Superior temporal gyrus (tissue), 1 donor: ENCODE measurements around the gene TM7SF2.
A peak's percentile ranks its signal among the peaks of the same experiment; 100 is the strongest.
"Not testable (repeated sequence)": the region's sequence is repeated elsewhere in the genome, so short reads cannot be mapped to it uniquely, and the experiment has no call there.

Experiments
- DNase-seq: peaks from one replicate; pipeline ENCODE4 v3.0.0-alpha.2; 2016; ENCODE audit errors: extremely low spot score

The TM7SF2 gene

DNA sequence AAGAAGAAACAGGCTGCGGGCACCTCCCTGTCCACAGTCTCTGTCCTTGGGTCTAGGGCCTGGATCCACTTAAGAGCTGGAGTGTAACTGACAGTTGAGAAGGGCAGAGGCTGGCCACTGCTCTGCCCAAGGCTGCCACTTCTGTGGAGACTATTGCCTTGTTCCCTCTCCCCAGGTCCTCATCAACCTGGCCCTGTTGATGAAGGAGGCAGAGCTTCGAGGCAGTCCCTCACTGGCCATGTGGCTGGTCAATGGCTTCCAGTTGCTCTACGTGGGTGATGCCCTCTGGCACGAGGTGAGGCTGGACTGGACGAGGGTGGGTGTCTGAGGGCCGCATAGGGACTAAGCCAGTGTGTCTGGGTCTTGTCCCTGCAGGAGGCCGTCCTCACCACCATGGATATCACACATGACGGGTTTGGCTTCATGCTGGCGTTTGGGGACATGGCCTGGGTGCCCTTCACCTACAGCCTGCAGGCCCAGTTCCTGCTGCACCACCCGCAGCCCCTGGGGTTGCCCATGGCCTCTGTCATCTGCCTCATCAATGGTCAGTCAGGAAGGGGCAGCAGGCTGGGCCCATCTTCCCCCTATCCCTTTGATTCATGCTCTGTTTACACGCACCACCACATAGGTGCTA, 3.0 kb downstream of the TM7SF2 start:
- no peak for DNase-seq

DNA sequence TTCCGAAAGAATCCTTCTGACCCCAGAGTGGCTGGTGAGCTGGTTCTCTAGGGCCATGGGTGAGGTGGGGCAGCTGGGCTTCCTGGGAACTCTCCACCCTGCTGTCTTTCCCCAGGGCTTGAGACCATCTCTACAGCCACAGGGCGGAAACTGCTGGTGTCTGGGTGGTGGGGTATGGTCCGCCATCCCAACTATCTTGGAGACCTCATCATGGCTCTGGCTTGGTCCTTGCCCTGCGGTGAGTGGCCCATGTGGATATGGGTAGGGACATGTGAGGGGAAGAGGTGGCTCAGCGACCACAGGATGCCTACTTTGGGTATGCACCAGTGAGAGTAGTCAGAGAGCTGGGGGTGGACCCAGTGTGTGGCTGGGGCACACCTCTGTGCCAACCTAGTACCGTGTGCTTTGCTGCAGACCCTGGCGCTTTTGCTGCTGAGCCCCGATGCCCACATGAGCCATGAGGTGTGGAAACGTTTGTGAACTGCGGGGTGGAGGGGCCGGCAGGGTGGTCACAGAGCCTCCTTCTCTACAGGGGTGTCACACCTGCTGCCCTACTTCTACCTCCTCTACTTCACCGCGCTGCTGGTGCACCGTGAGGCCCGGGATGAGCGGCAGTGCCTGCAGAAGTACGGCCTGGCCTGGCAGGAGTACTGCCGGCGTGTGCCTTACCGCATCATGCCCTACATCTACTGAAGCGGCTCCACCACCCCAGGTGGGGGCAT, 3.9 kb downstream of the TM7SF2 start:
- DNase-seq = no peak

GRCh38 chr11:65116370-65117205, 4.9 kb downstream of the TM7SF2 start:
- no peak for DNase-seq

DNA sequence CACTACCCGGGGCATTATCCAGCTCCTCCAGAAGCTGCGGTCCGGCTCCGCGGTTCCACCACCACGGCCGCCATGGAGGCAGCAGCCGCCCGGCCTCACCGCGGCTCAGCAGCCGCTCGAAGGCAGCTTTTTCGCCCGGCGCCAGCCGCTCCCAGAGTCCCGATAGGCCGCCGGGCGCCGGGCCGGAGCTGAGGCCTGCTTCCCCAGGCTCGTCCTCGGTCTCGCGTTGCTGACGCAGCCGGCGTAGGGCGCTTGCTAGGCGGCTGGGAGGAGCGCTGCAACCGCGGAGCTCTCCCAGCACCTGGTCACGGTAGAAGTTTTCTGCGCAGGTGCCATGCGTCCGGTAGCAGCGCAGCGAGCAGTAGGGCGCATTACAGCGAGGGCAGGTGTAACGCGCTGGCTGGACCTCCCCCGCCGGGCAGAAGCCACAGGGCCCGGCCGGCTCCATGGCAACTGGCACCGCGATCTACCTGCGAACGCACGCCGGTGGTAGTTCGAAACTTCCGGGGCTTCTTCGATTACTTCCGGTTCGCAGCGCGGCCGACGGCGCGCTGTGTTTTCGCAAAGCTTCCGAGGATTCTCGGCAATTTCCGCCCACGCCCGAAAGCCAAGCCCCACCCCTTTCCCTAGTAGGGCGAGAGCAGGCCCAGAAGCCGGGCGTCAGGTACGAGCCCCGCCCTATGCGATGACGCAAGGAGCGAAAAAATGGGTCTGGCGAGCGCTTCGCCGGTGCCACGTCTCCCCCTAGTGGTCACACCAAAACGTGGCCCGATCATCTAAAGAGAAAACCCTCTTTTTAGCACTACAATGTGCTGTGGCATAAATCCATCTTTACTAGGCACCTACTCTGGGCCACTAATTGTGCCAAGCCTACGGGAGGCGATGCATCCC, 5.8 kb downstream of the TM7SF2 start, which contains the start of gene ZNHIT2:
ZNHIT2 (minus strand) TSS at position 496 of the 891 bp plus-strand sequence; CDS start at position 448, 48 bp downstream.
- DNase-seq = peak; percentile 99

GRCh38 chr11:65118097-65118837, 6.6 kb downstream of the TM7SF2 start:
- no peak for DNase-seq

GRCh38 chr11:65118891-65119669, 7.4 kb downstream of the TM7SF2 start:
- not testable (repeated sequence) for DNase-seq

DNA sequence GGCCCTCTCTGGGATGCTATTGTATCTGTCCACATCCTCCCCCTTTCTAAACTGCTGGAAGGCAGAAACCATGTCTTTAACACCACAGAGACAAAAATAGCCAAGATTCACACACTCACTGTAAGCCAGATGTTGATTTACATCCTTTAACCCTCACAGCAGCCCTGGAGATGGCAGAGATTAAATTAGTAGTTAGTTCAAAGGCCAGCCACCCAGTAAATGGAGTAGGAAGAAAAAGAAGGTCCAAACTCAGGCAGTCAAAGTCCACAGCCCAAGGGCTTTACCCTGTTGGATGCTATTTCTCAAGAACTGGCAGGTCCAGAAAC, 8.0 kb downstream of the TM7SF2 start:
- no peak for DNase-seq

DNA sequence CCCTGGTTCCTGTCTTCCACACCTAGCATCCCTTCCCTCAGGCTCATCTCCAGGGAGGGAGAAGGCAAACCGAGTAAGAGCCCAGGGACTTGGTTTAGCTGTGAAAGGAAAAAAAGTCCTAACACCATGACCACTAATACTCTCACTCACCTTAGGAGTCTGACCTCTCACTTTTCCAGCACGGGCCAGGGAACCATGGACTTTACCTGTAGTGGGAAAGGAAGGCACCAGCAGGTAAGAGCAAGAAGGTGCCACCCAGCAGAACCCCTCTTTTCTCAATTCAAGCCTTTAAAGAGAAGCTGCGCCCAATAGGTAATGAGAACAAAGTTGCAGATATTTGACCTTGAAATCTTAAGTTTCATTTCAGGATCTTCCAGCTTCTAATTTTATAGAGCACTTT, 9.2 kb downstream of the TM7SF2 start:
- no peak for DNase-seq

GRCh38 chr11:65121447-65121864, 9.8 kb downstream of the TM7SF2 start:
- DNase-seq = no peak

- DNase-seq = peak; percentile 97
Measured at GRCh38 chr11:65121865-65122696, 10.4 kb downstream of the TM7SF2 start, which contains the start of the genes FAU and MRPL49. Gene FAU, minus strand, starts transcription at chr11:65122134. Its CDS starts 321 bp downstream, at chr11:65121813. Gene MRPL49, plus strand, starts transcription at chr11:65122321. Its CDS starts 26 bp downstream, at chr11:65122347.

DNA sequence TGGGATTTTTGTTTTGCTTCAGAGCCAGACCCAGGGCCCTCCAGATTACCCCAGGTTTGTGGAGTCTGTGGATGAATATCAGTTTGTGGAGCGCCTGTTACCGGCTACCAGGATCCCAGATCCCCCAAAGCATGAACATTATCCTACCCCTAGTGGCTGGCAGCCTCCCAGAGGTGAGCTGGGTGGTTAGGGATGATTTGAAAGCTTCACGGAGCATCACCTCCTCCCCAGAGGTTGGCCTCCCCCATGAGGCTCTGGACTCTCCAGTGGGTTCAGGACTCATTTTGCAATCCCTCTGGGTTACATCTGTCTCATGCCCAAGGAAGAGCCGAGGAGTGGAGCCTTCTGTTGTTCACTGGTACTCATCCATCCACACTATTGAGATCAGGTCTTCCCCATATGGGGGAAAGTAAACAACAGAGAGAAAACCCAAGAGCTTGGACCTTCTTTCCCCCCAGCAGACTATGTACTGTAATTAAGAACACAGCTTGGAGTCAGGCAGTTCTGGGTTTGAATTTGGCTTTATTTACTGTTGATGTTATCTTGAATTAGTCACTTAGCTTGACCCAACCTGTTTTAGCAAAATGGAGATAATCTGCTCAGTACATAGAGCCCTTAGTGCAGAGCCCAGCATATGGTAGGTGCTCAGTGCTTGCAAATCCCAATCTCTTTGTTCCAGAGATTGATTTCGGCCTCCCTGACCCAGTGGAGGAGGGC, 13.0 kb downstream of the TM7SF2 start:
- no peak for DNase-seq

DNA sequence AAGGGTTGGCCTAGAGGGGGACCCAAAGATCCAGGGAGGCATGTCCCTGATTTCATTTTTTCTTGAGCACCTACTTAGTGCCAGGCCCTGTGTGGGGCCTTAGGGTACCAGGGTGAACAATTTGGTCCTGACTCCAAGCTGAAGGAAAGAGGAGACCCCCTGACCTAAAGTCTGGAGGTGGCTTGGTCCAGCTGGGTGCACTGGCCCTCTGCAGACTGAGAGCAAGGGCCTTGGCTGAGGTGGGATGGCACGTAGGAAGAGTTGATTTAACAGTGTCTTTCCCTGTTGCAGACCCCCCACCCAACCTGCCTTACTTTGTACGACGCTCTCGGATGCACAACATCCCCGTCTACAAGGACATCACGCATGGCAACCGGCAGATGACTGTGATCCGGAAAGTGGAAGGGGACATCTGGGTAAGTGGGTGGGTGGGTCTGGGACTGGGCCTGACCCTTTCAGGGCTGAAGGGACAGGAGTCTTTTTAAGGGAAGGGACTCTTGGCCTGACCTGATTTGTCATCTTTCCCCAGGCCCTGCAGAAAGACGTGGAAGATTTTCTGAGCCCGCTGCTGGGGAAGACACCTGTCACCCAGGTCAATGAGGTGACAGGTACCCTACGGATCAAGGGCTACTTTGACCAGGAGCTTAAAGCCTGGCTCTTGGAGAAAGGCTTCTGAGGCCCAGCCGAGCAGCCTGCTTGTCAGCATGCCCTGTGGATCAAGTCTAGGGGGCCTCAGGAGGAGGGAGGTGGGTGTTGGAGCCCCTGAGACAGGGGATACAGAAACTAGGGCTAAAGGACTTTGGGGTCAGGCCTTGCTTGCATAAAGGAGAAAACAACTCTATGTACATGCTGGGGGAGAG, 13.8 kb downstream of the TM7SF2 start:
- no peak for DNase-seq

DNA sequence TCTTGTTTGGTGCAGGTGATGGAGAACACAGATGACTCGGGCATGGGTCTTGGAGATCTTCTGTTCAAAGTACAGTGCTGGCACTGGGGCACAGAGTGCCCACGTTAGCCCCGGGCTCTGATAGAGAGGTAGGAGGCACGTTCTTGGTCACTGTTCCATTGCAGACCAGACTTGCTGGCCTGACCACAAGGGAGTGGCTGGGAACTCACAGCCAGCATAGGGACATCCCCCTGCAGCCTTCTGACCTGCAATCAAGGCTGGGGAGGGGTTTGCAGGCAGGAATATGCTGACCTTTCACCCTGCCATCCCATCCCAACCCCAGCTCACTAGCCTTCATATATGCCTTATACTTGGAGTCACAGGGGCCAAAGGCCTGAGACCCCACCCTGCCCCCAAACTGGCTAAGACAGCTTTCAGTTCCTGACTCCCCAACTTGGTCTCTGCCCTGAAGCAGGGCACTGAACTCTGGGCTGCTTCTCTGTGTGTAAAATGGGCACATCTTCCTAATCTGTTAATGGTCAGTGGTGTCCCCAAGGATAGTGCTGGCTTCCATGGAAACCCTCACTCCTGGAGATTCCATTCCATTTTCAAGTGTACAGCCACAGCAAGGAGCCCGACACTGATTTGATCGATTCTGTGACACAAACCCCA, 15.1 kb downstream of the TM7SF2 start:
- DNase-seq = no peak

DNA sequence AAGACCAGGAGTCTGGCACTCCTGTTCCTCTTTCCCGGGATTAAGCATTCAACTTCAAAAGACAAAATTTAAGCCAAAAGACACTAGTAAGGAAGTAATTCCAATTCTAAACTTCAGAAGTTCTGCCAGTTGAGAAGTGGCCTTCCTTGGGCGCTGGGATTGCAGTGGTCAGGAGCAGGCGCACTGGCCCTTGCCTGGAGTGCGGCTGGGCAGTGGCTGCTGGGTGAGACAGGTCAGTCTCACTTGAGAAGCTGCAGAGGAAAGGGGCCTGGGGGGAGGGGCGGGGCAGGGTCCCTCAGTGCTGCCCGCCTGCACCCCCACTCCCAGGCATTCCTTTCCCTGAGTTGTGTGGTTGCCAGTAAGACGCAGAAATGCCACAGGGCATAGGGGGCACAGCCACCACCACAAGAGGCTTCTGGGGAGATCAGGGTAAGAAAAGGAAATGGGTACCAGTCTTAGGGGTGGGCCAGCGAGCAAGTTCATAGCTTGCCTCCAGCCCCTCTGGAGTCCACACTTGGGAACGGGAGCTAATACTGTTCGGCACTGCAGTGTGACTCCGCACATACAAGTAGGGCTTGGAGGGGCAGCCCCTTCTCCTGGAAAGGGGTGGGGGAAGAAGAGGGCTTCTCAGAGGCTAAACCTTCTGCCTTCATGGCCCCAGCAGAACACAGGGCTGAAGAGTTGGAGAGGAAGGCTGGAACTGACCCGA, 16.0 kb downstream of the TM7SF2 start:
- DNase-seq = no peak

DNA sequence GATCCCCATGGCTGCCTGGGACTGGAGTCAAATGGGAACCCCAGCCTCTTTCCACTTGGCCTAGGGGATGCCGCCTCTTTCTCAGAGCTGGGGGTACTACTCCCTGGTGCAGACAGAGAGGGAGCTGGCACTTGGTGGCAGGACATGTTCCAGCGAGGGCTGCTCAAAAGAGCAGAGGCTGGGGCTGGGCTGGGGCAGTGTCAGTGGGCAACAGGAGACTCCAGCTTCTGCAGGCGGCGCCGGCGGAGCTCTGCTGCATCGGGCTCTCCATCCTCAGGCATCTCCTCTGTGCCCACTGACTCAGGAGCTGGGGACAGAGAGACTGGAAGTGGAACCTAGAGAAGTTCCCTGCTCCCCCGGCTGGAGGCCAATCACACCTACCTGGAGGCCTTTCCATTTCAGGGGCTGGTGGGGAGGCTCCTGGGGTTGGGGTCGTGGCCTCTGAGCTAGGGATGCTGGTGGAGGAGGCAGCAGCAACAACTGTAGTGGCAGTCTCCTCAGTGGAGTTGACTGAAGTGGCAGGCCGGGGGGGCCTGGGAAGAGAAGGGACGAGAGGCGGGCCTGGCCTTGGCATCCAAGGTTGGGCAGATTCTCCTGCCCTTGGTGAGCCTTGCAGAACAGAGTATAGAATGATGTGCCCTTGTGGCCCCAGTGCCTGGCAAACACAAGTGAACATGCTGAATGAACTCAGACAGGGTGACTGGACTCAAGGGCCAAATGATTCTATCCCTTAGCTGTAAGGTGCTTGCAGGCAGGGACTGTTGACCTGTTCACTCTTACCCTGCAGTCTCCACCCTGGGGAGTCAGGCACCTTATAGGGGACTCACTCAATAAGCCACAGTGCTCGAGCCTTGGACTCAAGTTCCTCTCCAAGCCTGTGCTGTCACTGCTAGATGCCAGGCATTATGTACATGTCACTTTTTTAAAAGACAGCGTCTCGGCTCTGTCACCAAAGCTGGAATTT, 16.8 kb downstream of the TM7SF2 start:
- no peak for DNase-seq
